Activated CD4-positive, CD25-positive, alpha-beta regulatory T cell treated with anti-CD3 and anti-CD28 coated beads, Interleukin-2, amount 50 U/mL, for 72 hours (primary cell): ENCODE results near the gene TEDC1.

ENCODE experiments used
- DNase-seq: peaks from one replicate; pipeline ENCODE4 v3.0.0; 2021

Gene TEDC1

DNA sequence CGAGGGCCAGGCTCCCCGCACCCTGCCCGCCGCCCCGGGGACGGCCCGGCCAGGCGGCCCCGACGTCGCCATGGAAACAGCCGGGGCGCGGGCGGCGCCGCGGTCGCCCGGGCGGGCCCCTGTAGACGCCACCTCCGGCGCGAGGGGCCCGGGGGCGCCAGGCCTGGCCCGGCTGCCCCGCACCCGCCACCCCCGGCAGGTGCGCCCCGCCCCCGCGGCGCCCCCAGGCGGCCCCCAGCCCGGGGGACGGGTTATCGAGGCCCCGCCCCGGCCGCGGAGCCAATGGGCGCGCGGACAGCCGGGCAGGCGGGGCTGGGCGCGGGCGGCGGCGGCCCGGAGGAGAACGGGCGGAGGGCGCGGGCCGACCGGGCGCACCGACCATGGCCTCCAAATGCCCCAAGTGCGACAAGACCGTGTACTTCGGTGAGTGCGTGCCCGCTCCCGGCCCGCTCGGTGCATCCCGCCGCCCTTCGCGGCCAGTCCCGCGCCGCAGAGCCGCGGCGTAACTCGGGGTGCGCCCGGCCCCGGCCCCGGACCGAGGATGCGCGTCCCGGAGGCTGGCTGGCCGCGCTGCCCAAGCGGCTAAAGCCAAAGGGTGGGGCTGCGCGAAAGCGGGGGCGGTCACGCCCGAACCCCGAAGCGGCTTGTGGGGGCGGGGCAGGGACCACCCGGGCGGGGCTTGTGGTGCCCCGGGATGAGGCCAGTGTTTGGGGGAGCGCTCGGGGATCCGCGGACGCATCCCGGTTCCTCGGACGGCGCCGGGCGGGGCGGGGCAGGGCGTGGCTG lies 16.4 kb upstream of the TEDC1 start, which contains the start of gene CRIP2:
TSS of gene CRIP2 (plus strand) at position 339 of the 786 bp plus-strand sequence. CDS start at position 381, 42 bp downstream.
- DNase-seq = no peak

DNA sequence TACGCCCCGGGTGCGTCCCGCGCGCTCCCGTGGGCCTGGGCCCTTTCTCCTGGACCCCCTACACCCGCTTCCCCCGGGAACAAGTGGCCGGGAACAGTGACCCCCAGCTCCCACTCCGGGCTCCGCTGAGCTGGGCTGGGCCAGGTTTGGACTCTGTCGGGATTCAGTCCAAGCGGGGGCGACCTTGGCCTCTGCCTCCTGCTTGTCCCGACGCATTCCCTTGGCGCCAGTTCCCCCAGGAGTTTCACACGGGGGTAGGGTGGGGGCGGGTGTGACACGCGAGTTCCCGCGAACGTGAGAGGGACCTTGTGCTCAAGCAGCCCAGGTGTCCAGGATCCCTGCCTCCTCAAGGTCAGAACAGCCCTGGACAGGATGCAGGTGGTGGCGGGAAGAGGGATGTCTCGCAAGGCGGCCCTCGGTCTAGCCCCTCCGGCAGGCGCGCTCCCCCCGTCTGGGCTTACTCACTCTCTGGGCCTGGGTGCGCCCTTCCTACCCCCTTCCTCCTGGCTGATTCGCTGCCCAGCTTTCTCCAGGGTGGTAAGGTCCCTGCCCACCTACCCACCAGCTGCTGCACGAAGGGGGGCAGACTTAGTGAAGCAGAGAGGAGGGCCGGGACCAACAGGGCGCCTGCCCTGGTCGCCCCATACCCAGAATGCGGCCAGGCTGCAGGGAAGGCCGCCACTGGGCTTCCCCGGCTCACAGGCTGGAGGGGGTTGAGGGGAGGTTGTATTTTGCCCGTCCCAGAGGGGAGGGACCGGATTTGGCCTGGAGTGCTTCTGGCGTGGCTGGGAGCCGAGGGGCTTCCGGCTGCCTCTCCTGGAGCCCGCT lies 15.6 kb upstream of the TEDC1 start:
- no peak for DNase-seq

DNA sequence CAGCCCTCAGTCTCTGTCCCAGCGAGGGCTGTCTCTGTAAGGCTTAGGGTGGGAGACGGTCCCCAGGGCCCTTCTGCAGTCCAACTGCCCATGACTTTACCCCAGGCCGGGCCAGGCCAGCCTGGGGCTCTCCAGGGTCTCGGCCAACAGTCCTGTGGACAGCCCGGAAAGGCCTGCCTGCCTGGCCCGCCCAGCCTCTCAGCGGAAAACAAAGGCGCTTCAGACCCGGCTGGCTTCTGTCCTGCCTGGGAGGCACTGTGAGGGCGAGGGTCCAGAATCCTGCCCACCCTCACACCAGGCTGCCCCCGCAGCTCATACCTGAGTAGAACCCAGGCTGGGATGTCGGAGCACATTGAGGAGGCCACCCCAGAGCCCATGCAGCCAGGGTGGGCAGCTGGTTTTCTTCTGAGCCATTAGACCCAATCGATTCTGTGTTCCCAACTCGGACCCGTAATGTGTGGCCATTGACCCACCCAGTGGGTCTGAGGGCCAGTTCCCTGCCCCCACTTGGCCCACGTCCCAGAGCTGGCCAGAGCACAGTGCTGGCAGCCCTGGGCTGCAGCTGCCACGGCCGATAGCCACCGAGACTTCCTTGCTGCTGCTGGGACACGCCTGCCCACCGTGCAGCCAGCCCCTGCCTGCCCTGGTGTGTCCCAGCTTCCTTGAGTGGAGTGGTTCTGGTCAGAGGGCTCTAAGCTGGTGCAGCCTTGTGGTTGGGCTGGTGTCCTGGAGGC lies 14.8 kb upstream of the TEDC1 start:
- DNase-seq = no peak

DNA sequence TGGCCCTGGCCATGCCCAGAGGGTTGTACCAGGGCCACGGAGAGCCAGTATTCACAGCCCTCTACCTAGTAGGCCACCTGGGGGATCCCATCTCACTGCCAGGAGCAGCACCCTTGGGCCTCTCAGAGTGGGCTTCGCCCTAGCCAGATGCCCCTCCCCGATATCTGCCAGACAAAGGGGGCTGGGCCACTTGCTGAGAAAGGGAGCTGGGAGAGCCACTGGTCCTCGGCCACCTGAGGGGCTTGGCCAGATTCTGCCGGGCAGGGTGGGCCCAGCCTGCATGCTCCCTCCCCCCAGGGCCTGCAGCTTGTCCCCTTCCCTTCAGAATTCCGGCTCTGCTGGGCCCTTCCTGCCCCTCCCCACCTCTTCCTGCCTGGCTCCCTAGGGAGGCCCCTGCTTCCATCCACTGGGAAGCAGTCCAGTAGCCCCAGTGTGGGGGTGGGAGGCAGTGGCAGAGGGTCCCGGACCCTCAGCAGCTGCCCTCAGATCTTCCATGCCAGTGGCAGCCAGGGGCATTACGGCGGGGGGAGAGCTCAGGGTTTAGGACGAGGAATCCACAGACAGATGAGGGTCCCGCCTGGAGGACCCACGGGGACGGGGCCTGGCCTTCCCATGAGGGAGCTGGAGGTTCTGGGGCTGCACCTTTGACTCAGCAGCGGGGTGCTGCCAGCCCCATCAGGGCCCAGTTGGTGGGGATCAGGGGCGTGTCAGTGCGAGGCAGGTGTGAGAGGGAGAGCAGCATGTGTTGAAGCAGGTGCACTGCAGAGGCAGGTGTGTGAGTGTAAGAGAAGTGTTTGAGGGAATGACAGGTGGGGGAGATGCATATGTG lies 14.0 kb upstream of the TEDC1 start:
- DNase-seq = no peak

DNA sequence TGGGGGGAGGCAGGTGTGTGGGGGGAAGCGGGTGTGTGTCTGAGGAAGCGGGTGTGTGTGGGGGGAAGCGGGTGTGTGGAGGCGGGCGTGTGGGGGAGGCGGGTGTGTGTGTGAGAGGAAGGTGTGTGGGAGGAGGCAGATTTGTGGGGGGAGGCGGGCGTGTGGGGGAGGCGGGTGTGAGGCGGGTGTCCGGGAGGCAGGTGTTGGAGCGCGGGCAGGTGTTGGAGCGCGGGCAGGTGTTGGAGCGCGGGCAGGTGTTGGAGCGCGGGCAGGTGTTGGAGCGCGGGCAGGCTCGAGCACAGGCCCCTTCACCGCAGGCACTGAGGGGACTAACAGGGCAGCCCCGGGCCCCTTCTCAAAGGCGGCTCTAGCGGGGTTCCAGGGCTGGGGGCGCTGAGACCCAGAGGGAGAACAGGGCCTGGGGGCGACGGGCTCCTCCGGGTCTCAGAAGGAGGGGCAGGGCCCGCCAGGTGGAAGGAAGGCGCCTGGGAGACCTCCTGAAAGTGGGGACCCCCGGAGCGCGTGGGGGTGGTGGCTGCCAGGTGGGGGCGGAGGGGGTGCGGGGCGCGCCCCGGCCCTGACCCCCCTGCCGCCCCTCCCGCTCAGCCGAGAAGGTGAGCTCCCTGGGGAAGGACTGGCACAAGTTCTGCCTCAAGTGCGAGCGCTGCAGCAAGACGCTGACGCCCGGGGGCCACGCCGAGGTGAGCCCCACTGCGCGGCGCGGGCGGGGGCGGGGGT lies 13.2 kb upstream of the TEDC1 start:
- no peak for DNase-seq

DNA sequence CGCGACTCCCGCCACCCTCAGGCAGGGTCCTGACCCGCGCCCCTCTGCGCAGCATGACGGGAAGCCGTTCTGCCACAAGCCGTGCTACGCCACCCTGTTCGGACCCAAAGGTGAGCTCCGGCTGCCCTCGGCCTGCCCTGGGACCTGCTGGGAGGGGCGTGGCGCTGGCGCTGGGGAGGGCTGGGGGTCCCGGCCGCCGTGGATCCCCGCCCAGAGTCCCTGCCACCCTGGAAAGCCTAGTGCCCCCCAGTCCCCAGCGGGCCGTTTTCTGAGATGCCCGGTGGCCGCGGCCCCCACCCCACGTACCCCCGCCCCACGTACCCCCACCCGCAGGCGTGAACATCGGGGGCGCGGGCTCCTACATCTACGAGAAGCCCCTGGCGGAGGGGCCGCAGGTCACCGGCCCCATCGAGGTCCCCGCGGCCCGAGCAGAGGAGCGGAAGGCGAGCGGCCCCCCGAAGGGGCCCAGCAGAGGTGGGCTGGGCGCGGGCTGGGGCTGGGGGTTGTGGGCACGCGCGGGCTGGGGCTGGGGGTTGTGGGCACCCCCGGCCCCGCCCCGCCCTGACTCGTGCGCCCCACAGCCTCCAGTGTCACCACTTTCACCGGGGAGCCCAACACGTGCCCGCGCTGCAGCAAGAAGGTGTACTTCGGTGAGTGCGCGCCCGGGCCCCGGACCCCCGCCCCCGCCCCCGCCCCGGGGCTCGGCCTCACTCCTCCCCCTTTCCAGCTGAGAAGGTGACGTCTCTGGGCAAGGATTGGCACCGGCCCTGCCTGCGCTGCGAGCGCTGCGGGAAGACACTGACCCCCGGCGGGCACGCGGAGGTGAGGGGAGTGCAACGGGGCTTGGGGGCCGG lies 12.4 kb upstream of the TEDC1 start:
- no peak for DNase-seq

DNA sequence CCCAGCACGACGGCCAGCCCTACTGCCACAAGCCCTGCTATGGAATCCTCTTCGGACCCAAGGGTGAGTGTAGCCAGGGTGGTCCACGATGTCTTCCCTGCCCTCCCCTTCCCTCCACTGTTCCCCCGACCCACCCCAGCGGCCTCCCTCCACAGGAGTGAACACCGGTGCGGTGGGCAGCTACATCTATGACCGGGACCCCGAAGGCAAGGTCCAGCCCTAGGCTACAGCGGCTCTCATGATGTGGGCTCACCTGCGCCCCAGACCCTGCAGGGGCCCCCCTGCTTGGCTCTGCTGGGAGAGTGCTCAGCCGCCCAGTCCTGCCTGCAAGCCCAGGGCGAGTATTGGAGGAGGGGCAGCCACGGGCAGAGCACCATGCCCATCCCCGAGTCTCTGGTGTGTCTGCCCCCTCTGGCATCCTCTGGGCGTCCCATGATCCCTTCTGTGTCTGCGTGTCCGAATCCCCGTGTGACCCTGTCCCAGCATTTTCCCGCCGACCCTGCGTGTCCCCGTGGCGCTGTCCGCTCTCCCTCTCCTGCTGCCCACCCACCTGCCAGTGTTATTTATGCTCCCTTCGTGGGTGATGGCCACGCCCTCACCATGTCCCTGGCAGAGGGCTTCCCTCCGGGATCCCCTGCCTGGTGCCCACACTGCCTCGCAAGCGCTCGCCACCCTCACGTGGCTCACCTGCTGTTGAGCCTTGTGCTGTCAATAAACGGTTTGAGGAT lies 11.5 kb upstream of the TEDC1 start:
- DNase-seq = no peak

DNA sequence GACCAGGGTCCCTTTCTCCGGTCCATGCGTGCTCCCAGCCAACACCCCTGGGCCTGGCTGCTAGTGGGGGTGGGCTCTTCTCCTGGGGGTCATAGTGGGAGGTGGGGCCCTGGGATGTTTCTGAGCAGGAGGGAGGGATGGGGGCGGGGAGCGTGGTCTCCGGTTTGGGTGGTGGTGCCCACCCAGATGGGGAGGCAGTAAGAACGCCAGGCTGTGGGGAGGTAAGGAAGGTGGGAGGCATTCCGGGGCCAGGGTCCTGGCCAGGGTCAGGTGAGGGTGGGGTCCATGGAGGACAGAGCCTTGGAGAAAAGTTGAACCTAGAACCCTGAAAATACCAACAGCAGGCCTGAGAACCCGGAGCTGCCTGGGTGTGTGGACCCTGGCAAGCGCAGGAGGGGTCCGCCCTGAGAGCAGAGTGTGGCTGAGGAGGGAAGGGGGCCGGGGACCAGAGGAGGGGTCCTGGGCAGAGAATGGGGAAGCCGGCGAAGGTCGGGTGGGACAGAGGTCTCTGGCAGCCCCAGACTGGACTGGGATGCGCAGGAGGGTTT lies 10.8 kb upstream of the TEDC1 start:
- DNase-seq = no peak

DNA sequence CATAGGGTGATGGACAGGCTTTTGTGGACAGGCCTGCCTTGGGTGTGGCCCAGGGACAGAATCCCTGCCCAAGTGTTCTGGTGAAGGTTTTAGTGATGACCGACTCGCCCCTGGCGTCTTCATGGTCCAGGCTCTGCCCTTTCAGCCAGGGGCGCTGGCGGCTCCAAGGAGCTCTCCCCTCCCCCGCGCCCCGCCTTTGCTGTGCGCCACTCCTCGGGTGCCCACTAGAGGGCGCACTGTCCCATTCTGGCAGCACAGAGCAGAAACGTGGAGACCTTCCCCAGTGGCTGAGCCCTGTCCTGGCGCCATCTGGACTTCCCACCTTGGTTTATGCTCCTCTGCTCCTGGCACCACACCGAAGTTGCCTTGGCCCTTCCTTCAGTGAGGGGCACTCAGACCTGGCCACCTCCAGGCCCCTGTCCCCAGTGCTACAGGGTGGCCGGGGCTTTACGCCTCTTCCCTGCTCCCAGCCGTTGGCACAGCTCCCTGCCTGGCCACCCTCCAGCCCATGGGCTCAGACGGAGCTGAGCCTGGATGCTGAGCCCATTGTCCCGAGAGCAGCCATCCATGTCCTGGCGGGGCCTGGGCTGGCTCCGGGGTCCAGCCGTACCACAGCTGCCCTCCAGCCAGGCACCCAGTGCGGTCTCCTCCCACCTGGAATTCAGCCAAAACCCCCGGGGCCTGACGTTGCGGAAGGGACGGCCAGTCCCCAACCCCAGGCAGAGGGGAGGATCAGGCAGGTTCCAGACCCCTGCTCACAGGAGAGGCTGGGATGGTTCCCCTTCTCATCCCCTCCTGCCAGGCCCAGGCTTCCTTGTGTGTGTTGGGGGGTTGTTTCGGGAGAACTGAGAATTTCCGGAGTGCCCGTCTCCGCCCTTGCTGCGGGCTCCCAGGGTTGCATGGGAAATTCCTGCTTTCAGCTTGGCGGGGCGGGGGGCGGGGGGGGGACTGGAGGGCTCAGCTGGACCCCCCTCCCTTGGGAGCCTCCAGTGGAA lies 9.9 kb upstream of the TEDC1 start:
- DNase-seq = peak; percentile 94

DNA sequence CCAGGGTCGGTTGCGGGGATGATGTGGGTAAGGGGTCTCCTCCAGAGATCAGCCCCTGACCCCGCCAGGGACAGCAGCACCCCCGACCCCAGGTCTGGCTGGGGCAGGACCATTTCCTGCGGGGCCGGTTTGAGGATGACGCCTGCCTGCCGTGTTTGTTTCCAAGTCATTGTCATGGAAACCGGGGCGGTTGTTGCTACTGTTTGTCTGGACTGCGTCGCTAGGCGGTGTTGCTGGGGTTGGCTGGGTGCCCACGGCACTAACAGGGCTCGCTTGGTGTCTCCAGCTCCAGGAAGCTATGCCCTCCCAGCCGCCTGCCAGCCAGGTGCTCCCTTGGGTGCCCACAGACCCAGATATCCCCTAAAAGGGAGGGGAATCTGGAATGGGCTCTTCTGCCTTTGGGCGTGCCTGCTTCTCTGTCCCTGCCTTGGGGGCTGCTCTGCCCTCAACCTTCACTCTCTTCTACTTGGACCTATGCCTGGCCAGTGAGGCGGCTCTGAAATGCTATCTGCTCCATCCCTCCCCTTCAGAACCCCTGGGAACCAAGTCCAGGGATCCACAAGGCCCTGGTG lies 9.1 kb upstream of the TEDC1 start:
- peak; percentile 77 for DNase-seq

DNA sequence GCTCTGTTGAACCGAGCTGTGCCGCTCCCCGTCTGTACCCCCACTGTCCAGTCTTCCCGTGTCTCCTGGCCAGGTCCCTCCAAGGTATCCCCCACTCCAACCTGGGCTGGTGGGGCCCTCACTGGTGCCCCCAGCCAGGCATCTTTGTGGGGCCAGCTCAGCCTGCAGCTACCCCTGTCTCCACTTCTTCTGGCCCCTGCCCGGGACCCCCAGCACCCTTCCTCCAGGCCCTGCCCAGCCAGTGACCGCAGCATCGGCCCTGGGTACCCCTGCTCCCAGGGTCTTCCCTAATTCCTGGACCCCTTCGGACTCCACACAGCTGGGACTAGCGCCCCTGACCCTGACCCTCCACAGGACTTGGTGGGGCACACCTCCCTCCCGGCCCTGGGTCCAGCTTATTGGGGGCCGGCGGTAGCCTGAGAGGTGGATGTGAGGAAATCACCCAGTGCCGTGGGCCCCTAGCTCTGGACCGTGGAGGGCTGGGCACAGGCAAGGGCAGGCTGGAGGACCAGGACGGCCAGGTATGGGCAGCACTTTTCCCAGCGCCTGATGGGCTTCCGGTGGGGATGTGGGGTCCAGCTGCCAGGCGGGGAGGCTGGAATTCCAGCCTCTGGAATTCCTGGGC lies 8.4 kb upstream of the TEDC1 start:
- no peak for DNase-seq

DNA sequence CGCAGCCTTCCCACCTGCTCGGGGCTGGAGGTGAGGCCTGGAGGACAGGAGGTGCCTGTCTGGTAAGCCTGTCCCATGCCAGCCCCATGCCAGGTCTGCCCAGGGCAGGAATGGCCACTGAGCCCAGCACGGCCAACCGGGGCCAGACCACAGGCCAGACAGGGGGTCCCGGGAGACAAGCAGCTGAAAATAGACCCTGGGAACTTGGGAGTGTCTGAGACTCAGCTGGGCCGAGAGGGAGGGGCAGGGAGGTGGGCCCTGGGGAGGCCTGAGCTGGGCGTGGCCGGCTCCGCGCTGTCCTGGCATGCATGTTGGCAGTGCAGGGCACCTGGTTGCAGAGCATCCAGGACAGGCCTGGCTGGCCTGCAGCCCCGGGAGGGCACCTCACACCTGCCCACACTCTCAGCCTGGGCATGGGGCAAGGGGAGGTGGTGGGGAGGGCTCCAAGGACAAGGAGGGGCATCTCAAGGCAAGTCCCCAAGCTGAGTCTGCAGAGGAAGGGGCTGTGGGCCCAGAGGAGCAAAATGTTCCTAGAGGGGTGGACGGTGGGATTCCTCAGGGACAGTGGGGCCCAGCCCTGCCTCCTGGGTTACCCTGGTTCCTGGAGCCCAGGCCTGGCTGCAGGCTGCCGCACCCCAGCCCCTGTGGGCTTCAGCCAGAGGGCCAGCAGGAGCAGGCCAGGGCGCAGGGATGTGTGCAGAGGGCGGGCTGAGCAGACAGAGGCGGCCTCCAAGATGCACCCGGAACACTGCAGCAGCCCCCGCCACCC lies 7.6 kb upstream of the TEDC1 start:
- DNase-seq = no peak

DNA sequence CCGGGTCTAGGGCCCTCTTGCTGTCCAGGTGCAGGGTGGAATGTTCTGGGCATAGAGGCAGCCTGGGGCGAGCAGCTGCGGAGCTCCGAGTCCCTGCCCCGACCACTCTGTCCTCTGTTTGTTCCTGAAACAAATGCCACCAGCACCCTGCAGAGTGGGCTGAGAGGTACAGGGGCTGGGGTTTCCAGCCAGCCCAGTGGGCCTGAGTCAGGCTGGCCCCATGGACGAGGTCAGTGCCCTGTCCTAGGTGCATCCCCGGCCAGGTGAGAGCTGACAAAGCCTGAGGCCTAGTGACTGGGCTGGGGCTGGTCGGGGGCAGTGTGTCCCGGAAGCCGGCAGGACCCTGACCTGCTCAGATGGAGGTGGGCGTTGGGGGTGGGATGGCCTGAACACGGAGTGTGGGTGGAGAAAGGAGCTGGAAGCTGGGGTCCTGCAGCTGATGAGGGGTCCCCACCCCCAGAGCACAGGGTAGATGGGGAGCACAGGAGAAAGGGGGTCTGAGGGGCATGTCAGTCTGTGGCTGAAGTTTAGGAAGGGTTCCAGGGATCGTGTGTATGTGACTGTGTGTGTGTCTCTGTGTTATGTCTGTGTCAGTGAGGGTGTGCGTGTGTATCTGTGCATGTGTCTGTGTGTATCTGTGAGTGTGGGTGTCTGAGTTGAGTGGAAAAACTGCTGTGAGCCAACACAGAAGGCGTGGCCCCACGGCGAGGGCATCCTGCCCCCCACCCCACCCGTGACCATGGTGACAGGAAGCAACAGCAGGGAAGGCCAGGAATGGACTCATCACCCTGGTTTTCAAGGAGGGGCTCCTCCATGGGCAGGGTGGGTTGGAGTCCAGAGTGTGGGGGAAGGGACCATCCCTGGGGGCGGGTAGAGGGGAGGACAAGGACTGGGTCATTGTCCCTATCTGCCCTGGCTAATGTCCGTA lies 6.7 kb upstream of the TEDC1 start:
- no peak for DNase-seq

DNA sequence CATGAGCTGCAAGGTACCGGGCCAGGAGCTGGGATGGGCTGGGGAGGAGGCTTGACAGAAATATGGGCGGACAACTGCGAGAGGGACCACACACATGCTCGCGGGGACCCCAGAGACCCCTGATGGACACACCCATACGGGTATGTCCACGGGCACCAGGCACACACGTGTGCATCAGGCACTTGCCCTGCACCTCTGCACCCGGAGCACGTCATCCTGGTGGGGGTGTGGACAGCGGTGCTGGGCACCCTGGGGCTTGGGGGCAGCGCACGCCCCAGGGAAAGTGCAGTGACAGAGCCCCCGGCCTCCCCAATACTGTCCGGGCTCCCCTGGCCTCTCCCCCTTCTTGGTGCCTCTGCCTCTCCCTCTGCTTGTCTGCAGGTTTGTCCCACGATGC lies 6.1 kb upstream of the TEDC1 start:
- no peak for DNase-seq

DNA sequence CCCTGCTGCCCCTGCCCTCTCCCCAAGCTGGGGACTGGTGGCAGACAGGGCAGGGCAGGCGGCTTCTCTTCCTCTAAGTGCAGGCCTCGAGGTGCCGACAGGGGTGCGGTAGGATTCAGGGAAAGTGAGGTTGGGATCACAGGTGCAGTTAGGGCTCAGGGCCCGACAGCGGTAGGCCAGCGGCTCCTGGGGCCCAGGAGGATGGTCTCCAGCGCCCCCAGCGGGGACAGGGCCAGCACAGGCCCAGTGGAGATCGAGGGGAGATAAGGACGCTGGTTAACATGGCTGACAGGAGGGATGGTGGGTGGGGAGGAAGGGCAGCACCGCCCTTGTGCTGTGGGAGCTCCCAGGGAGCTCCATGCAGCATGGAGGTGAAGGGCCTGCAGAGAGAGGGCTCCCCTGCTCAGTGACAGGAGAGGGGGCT lies 5.3 kb upstream of the TEDC1 start:
- no peak for DNase-seq
